ENCODE measurements around the gene SHROOM3.

DNA sequence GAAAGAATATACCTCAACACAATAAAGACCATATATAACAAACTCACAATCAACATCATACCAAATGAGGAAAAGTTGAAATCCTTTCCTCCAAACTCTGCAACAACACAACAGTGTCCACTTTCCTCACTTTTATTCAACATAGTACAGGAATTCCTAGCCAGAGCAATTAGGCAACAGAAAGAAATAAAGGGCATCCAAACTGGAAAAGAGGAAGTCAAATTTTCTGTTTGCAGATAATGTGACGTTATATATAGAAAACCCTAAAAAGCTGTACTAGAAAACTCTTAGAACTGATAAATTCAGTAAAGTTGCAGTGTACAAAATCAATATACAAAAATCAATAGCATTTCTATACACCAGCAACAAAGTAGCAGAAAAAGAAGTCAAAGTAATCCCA, 355.3 kb downstream of the SHROOM3 start:
- TF ChIP-seq, protein P1, sequence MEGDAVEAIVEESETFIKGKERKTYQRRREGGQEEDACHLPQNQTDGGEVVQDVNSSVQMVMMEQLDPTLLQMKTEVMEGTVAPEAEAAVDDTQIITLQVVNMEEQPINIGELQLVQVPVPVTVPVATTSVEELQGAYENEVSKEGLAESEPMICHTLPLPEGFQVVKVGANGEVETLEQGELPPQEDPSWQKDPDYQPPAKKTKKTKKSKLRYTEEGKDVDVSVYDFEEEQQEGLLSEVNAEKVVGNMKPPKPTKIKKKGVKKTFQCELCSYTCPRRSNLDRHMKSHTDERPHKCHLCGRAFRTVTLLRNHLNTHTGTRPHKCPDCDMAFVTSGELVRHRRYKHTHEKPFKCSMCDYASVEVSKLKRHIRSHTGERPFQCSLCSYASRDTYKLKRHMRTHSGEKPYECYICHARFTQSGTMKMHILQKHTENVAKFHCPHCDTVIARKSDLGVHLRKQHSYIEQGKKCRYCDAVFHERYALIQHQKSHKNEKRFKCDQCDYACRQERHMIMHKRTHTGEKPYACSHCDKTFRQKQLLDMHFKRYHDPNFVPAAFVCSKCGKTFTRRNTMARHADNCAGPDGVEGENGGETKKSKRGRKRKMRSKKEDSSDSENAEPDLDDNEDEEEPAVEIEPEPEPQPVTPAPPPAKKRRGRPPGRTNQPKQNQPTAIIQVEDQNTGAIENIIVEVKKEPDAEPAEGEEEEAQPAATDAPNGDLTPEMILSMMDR (IDR thresholded peaks at IDR 0.05): no peak
- TF ChIP-seq POLR2AphosphoS5 (IDR thresholded peaks at IDR 0.05): no peak
- no peak for TF ChIP-seq POLR2A (IDR thresholded peaks at IDR 0.05)
- no peak for TF ChIP-seq EP300 (IDR thresholded peaks at IDR 0.05)
